ENCODE measurements around the gene PTPN1. TPM values are rescaled to one million over a fixed set of nuclear protein-coding genes. Genes with fewer than 3 reads are reported as not detected.

The PTPN1 gene
- total RNA-seq, 1 experiment from 2014 or later: 36.6 TPM

DNA sequence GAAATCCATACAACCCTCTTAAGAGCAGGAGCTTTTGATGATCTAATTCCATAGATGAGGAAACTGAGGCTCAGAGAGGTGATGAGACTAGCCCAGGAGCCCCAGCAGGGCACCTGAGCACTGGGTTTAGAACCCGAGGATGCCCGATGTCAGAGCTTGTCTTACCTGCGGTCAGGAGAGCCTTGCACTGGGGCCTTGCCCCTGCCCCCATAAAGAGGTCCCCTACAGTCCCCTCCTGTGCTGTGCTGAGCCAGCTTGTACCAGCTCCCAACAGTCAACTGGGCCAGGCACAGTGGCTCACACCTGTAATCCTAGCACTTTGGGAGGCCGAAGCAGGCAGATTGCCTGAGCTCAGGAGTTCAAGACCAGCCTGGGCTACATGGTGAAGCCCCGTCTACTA lies 122.5 kb downstream of the PTPN1 start:
- no peak for DNase-seq (ENCODE audit: low spot score)

DNA sequence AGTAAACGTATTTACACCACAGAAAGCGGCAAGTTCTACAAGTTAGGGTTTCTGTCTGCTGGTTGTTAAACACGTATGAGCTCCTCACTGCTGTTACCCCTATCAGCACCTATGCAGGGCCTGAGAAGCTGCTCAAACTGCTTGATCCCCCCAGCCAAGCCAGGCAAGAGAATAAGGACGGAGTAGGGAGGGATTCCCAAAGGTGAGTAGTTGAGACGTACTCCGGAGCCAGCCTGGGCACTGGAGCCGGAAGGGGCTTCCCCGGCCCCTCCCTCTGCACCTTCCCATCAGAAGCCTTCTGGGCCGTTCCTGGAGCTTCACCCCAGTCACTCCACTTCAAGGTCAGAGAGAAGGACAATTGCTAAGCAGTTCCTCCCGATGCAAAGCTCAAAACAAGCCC lies 123.2 kb downstream of the PTPN1 start:
- no peak for DNase-seq (ENCODE audit: low spot score)

DNA sequence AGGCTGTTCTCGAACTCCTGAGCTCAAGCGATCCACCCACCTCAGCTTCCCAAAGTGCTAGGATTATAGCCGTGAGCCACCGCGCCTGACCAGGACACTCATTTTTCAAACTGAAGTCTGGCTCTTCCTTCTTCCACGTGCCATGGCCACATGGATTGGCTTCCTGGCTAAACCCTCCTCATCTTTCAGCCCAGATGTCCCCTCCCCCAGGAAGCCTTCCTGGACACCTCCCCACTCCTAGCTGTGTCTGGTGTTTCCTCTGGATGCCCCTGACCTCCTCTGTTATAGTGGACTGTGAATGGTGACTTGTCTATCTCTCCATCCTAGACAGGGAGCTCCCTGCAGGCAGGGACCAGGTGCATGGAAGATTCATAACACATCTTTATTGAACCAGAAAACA lies 124.0 kb downstream of the PTPN1 start:
- no peak for DNase-seq (ENCODE audit: low spot score)

Small RNAs within 50 kb of the gene (small RNA-seq; reads per million reads assigned to genes)
- gene COX6CP2: not detected
- gene MIR1302-5: not detected
- gene MIR645: not detected
- gene RF00019: not detected

Other genes starting within 250 kb of the PTPN1 start
- 0.31 and 0.39 TPM in 2 replicates for gene RIPOR3, start 181.2 kb downstream of the PTPN1 start, total RNA-seq (2014; rRNA removed; shearing (Covaris generic))
- 23.7 and 29.9 TPM in 2 replicates for gene PARD6B, start 221.2 kb downstream of the PTPN1 start, total RNA-seq (2014; rRNA removed; shearing (Covaris generic))

Measured in HT-29 (cell line).